ENCODE data around the gene DGKB. TPM values are rescaled to one million over a fixed set of nuclear protein-coding genes. Genes with fewer than 3 reads are reported as not detected.

The DGKB gene
- total RNA-seq, 1 experiment from 2014 or later = 1.9 TPM

DNA sequence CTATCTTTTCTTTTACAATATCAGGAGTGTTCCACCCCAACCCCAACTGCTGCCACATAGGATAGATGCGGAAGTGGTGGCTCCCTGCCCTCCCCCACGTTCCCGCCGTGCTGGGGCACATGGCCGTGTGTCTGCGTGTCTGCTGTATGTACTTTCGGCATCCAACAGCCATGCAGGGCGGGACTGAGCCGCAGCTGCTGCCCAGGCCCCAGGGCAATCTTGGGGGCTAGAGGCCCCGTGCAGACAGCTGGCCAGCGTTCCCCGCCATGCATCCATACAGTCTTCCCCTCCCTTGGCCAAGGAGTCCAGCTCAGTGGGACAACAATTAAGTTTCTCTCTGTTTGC is 162.7 kb downstream of the DGKB start:
- TF ChIP-seq, protein P1, sequence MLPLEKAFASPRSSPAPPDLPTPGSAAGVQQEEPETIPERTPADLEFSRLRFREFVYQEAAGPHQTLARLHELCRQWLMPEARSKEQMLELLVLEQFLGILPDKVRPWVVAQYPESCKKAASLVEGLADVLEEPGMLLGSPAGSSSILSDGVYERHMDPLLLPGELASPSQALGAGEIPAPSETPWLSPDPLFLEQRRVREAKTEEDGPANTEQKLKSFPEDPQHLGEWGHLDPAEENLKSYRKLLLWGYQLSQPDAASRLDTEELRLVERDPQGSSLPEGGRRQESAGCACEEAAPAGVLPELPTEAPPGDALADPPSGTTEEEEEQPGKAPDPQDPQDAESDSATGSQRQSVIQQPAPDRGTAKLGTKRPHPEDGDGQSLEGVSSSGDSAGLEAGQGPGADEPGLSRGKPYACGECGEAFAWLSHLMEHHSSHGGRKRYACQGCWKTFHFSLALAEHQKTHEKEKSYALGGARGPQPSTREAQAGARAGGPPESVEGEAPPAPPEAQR (CRISPR knock-in tag; IDR thresholded peaks at IDR 0.05) = no peak
- TF ChIP-seq CREM (CRISPR knock-in tag; IDR thresholded peaks at IDR 0.05) (no peak), EMX1 (CRISPR knock-in tag; IDR thresholded peaks at IDR 0.05) (no peak), ETV6 (CRISPR knock-in tag; IDR thresholded peaks at IDR 0.05) (no peak), TEAD1 (CRISPR knock-in tag; IDR thresholded peaks at IDR 0.05) (no peak), NR2C2 (CRISPR knock-in tag; IDR thresholded peaks at IDR 0.05) (no peak), ATF1 (CRISPR knock-in tag; IDR thresholded peaks at IDR 0.05) (no peak), ZNF423 (CRISPR knock-in tag; IDR thresholded peaks at IDR 0.05) (no peak), ZNF263 (CRISPR knock-in tag; IDR thresholded peaks at IDR 0.05; ENCODE audit: low read depth) (no peak)
- TF ChIP-seq, protein P2, sequence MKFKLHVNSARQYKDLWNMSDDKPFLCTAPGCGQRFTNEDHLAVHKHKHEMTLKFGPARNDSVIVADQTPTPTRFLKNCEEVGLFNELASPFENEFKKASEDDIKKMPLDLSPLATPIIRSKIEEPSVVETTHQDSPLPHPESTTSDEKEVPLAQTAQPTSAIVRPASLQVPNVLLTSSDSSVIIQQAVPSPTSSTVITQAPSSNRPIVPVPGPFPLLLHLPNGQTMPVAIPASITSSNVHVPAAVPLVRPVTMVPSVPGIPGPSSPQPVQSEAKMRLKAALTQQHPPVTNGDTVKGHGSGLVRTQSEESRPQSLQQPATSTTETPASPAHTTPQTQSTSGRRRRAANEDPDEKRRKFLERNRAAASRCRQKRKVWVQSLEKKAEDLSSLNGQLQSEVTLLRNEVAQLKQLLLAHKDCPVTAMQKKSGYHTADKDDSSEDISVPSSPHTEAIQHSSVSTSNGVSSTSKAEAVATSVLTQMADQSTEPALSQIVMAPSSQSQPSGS (CRISPR knock-in tag; IDR thresholded peaks at IDR 0.05; ENCODE audit: borderline replicate concordance, low read depth) = no peak
- TF ChIP-seq, protein P3, sequence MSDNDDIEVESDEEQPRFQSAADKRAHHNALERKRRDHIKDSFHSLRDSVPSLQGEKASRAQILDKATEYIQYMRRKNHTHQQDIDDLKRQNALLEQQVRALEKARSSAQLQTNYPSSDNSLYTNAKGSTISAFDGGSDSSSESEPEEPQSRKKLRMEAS (CRISPR knock-in tag; IDR thresholded peaks at IDR 0.05) = no peak
- TF ChIP-seq, protein P4, sequence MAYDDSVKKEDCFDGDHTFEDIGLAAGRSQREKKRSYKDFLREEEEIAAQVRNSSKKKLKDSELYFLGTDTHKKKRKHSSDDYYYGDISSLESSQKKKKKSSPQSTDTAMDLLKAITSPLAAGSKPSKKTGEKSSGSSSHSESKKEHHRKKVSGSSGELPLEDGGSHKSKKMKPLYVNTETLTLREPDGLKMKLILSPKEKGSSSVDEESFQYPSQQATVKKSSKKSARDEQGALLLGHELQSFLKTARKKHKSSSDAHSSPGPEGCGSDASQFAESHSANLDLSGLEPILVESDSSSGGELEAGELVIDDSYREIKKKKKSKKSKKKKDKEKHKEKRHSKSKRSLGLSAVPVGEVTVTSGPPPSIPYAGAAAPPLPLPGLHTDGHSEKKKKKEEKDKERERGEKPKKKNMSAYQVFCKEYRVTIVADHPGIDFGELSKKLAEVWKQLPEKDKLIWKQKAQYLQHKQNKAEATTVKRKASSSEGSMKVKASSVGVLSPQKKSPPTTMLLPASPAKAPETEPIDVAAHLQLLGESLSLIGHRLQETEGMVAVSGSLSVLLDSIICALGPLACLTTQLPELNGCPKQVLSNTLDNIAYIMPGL (CRISPR knock-in tag; IDR thresholded peaks at IDR 0.05) = no peak
- DNase-seq (ENCODE audit: low spot score) (no peak), ATAC-seq (no peak)
- H3K36me3 Mint-ChIP-seq = peaks cover 73% of the 10 kb centered on the region
- CTCF ChIA-PET = no interaction called here
- H3K27me3 Mint-ChIP-seq (ENCODE audit: low read depth) = peaks cover 6% of the 10 kb centered on the region; the same call in 1 of the 2 replicates
- POLR2A ChIA-PET = no interaction called here
- H3K4me3 Mint-ChIP-seq = no peak overlapping the region
- peaks cover 13% of the 10 kb centered on the region for H3K4me1 Mint-ChIP-seq
- H3K9me3 Mint-ChIP-seq = peaks cover 74% of the 10 kb centered on the region
- no peak overlapping the region for H3K27ac Mint-ChIP-seq

GRCh38 chr7:14739168-14739840 is 163.2 kb downstream of the DGKB start:
- Mint-ChIP-seq H3K9me3 (peaks cover 69% of the 10 kb centered on the region), H3K36me3 (peaks cover 68% of the 10 kb centered on the region), H3K4me1 (peaks cover 17% of the 10 kb centered on the region), H3K27ac (no peak overlapping the region), H3K27me3 (ENCODE audit: low read depth) (peaks cover 6% of the 10 kb centered on the region; the same call in 1 of the 2 replicates), H3K4me3 (no peak overlapping the region)
- POLR2A ChIA-PET = no interaction called here
- ATAC-seq = no peak
- TF ChIP-seq EMX1 (CRISPR knock-in tag; IDR thresholded peaks at IDR 0.05) (no peak), ATF3 (CRISPR knock-in tag; conservative IDR thresholded peaks at IDR 0.05) (no peak), ZNF532 (CRISPR knock-in tag; IDR thresholded peaks at IDR 0.05; ENCODE audit: borderline replicate concordance) (no peak), TEAD4 (CRISPR knock-in tag; IDR thresholded peaks at IDR 0.05) (no peak), NR3C1 (CRISPR knock-in tag; conservative IDR thresholded peaks at IDR 0.05; ENCODE audit: low read depth) (no peak), NFATC4 (CRISPR knock-in tag; IDR thresholded peaks at IDR 0.05) (no peak), SP1 (CRISPR knock-in tag; conservative IDR thresholded peaks at IDR 0.05) (no peak), NR1H2 (CRISPR knock-in tag; IDR thresholded peaks at IDR 0.05) (no peak), FOXP1 (CRISPR knock-in tag; IDR thresholded peaks at IDR 0.05; ENCODE audit: borderline replicate concordance) (no peak), SMAD3 (CRISPR knock-in tag; IDR thresholded peaks at IDR 0.05; ENCODE audit: borderline replicate concordance) (no peak)
- TF ChIP-seq, protein P5, sequence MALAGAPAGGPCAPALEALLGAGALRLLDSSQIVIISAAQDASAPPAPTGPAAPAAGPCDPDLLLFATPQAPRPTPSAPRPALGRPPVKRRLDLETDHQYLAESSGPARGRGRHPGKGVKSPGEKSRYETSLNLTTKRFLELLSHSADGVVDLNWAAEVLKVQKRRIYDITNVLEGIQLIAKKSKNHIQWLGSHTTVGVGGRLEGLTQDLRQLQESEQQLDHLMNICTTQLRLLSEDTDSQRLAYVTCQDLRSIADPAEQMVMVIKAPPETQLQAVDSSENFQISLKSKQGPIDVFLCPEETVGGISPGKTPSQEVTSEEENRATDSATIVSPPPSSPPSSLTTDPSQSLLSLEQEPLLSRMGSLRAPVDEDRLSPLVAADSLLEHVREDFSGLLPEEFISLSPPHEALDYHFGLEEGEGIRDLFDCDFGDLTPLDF (CRISPR knock-in tag; IDR thresholded peaks at IDR 0.05) = no peak
- TF ChIP-seq, protein P6, sequence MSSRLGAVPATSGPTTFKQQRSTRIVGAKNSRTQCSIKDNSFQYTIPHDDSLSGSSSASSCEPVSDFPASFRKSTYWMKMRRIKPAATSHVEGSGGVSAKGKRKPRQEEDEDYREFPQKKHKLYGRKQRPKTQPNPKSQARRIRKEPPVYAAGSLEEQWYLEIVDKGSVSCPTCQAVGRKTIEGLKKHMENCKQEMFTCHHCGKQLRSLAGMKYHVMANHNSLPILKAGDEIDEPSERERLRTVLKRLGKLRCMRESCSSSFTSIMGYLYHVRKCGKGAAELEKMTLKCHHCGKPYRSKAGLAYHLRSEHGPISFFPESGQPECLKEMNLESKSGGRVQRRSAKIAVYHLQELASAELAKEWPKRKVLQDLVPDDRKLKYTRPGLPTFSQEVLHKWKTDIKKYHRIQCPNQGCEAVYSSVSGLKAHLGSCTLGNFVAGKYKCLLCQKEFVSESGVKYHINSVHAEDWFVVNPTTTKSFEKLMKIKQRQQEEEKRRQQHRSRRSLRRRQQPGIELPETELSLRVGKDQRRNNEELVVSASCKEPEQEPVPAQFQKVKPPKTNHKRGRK (CRISPR knock-in tag; IDR thresholded peaks at IDR 0.05; ENCODE audit: borderline replicate concordance) = no peak
- CTCF ChIA-PET = no interaction called here
- DNase-seq (ENCODE audit: low spot score) = no peak
